GM18870 (cell line): ENCODE results near the gene ZNF135.

ENCODE experiments used
- ATAC-seq: cut with Tn5 transposase; IDR thresholded peaks from one replicate; pipeline ENCODE4 v1.9.1; 2021; ENCODE audit warnings: moderate library complexity; ENCODE audit not compliant: unreplicated experiment

The ZNF135 gene

DNA sequence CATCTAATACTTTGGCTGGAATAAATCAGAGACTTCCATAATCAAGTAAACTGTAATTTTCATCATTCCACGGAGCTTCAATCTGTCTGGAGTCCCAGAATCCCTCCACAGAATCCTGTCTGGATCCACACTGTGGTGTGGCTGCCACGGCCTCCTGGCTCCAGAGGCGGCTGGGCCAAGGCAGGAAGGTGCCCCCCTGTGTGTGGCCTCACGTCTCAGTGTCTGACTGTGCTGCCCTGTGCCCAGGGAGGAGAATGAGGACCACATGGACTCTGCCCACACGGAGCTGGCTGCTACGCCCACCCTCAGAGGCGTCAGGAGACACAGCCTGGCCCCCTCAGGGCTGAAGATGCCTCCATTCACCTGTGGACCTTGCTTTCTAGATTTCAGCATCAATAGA is 12.2 kb upstream of the ZNF135 start:
- no peak for ATAC-seq

DNA sequence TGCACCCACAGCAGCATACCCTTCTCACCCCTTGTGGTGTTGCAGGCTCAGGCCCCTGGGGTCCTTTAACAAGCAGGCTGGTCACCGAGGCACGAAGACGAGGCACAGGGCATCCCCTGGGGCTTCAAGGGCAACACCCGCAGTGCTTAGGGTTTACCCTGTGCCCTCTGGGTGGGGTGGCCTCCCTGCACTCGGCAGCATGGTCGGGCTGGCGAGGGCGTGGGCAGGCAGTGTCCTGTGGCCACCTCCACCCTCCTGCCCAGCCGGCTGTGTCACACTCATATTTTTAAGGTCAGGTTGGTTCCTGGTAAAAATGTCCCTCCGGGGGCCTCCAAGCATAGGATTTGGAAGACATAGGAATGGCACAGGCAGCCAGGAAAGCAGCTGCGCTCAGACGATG is 11.4 kb upstream of the ZNF135 start:
- ATAC-seq, result no peak

DNA sequence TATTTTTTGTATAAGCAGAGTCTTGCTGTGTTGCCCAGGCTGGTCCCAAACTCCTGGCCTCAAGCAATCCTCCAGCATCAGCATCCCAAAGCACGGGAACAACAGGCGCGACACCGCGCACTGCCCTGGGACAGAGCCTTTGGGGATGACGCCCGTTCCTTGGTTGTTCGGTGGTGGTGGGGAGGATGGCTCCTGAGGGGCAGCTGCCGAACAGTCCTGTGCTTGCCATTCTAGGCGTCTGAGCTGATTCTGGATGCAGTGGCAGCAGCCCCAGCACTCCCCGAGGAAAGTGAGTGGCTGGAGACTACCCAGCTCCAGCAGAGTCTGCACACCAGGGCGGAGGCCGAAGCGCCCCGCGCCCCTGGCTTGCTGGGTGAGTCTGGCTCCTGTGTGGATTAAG is 6.8 kb upstream of the ZNF135 start:
- ATAC-seq, result no peak

DNA sequence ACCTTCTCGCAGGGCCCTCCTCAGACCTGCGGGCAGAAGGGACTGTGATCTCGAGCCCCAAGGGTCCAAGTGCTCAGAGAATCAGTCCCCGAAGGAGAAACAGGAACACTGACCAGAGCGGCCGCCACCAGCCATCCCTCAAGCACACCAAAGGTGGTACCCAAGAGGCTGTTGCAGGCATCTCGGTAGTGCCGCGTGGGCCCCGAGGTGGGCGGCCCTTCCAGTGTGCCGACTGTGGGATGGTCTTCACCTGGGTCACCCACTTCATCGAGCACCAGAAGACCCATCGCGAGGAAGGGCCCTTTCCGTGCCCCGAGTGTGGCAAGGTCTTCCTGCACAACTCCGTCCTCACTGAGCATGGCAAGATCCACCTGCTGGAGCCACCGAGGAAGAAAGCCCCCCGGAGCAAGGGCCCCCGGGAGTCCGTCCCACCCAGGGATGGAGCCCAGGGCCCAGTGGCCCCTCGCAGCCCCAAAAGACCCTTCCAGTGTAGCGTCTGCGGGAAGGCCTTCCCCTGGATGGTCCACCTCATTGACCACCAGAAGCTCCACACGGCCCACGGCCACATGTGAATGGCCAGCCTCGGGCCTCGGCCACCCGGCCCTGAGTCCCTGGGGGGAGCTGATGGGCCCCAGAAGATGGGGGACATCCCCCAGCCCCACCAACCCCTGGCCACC is 5.5 kb upstream of the ZNF135 start:
- ATAC-seq, result no peak

DNA sequence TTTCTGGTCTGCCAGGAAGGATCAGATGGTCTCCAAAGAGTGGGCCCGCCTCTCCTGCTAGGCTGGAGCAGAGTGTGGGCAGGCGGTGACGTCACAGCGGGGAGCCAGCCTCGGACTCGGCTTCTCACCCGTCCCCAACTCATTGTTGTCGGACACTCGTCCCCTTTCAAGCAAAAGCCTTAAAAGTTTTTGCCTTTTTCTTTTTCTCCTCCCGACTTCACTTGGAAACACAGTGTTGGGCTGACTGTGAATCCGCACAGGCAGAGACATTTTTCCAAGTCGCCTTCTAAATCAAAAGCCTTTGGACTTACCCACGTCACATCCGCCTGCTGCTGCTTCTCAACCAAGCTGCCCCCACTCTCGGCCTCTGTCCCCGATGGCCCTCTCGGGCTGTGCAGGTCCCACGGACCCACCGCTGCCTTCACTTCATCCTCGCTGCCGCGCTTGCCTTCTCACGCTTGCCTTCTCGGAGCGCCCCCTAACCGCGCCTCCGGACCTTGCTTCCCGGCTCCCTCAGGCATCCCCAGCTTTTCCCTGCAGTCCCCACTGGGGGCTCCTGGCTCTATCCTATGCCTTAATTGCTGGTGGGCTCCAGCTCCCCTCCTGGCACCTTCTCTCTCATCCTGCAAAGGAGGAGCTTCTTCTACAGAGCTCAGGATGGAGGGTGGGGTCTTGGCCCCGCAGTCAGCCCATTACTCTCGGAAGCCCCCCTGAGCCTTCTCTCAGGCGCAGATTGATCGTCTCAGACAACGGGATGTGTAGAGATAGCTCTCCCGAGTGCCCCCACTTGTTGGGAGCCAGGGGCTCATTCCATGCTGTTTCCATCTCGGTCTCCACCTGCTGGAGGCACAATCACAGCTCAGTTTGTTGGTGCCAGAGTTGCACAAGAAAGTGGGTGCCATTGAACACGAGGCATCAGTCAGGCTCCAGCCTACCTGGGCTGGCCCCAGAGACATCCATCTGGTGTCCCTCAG is 3.9 kb upstream of the ZNF135 start:
- no peak for ATAC-seq

DNA sequence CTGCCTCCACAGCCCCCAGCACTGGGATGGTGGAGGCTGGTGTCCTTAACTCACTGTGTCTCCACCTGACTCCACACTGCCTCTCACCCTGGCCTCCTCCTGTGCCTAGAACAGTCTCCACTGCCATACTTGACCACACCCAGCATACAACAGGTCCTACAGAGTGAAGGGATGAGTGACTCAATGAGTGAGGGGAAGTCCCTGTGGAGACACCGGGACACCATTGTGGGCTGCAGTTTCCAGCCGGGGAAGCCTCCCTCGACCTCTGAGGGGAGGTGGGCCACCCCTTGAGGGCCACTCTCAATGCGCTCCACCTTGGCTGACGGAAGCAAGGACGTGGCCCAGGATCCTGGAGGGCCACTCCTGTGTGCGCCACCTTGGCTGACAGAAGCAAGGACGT is 2.8 kb upstream of the ZNF135 start:
- ATAC-seq, result no peak

DNA sequence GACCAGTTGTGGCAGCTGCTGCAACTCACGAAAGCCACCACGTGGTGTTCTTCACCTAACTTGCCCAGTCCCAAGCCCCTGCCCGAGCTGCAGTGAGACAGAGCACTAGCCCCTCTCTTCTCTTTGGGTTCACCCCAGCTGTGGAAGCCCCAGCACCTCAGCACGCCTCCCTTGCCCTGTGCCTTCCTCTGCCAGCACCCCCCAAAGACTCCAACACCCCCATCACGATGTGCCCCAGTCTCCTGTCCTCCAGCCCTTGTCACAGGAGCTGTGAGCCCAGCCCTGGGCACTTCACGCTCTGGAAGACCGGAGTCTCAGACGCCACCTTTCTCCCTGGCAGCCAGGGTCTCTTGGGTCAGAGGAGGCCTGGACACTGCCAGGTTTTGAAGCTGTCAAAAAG is 2.2 kb upstream of the ZNF135 start:
- no peak for ATAC-seq

DNA sequence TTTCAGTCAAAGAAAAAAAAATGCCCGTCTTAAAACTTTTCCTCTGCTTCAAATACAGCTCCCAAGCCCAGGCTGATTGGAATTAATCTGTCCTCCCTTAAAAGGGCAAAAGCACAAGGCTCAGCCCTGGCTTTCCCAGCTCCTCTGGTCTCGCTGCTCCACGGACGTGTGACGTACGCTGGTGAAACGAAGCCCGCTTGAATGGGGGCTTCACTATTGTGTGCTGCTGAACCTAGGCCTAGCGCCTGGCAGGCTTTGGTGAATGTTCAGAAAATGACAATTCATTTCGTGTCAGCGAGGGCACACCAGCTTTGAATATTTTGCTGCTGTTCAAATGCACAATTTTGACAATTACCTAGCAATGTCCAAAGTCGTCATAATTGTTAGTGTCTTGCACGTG is 615 bp upstream of the ZNF135 start:
- ATAC-seq, result no peak

DNA sequence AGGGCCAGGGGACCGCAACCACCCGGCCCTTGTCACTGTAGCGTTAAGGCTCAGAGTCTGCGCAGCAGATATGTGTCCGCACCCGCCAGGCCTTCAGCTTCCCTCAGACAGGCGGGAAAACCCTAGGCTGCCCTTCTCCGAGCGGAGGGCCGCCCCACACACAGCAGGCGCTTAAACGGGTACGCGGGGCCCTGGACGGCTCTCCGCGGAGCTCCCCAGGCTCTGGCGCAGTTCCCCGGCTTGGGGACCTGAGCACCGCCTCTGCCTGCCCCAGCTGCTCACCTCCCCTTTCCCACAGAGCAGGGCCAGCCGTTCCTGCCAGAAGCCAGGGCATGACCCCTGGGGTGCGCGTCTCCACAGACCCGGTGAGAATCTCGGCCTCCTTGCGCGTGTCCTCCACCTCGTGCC is 593 bp downstream of the ZNF135 start:
- no peak for ATAC-seq

DNA sequence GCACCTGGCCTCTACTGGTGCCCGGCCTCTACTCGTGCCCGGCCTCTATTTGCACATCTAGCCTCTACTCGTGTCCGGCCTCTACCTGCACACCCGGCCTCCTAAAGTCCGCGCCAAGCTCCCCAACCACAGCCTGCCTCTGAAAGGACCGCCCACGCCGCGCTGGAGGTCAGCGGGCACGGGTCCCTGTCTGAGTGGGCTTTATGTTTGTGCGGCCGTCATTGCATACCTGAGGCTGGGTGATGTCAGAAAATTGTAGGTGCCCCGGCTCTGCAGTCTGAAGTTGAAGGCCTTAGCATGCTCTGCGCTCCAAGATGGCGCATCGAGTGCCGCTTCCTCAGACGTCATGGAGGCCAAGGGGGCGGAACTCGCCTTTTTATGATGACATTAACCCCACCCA is 1.1 kb downstream of the ZNF135 start:
- ATAC-seq, result no peak

DNA sequence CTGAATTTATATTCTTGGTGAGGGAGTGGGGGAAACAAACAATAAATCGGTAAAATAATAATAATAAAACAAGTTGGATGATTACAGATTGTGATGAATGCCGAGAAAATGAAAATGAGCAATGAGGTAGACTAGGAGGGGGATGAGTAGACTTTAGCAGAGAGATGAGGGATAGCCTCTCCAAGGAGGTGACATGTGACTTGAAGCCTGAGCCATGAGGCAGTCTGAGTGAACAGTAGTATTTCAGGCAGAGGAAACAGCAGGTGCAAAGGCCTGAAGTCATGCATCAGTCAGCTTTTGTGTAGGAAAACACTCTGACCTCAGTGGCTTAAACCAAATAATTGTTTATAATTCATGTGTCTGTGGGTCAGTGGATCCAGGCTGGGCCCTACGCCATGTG is 4.6 kb downstream of the ZNF135 start:
- no peak for ATAC-seq

DNA sequence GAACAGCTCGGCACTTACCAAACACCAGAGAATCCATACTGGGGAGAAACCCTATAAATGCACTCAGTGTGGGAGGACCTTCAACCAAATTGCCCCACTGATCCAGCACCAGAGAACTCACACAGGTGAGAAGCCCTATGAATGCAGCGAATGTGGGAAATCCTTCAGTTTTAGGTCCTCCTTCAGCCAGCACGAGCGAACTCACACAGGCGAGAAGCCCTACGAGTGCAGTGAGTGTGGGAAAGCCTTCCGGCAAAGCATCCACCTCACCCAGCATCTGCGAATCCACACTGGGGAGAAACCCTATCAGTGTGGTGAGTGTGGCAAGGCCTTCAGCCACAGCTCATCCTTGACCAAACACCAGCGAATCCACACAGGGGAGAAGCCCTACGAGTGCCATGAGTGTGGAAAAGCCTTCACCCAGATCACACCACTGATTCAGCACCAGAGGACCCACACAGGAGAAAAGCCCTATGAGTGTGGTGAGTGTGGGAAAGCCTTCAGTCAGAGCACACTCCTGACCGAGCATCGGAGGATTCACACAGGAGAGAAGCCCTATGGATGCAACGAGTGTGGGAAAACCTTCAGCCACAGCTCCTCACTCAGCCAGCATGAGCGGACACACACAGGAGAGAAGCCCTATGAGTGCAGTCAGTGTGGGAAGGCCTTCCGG is 8.3 kb downstream of the ZNF135 start:
- no peak for ATAC-seq

DNA sequence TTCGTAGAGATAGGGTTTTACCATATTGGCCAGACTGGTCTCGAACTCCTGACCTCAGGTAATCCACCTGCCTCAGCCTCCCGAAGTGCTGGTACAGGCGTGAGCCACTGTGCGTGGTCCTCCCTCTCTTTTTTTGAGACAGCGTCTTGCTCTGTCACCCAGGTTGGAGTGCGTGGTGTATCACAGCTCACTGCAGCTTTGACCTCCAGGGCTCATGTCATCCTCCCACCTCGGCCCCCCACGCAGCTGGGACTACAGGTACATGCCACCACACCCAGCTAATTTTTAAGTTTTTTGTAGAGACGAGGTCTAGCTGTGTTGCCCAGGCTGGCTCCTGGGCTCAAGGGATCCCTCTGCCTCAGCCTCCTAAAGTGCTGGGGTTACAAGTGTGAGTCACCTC is 20.7 kb downstream of the ZNF135 start:
- ATAC-seq, result no peak

DNA sequence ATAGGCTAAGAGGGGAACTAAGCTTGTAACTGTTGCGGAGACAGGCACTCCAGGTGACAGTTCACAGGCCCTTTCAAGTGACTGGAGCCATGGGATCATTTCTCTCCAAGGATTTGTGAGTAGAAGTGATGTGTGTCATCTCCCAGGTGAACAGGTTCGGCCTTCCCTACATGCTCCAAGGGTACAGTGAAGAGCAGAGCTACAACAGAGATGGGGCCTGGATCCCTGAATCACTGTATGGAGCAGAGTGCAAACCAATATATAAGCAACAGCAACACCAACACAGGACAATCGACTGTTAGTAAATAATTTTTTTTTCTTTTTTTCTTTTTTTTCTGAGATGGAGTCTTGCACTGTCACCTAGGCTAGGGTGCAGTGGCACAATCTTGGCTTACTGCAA is 23.9 kb downstream of the ZNF135 start:
- no peak for ATAC-seq

DNA sequence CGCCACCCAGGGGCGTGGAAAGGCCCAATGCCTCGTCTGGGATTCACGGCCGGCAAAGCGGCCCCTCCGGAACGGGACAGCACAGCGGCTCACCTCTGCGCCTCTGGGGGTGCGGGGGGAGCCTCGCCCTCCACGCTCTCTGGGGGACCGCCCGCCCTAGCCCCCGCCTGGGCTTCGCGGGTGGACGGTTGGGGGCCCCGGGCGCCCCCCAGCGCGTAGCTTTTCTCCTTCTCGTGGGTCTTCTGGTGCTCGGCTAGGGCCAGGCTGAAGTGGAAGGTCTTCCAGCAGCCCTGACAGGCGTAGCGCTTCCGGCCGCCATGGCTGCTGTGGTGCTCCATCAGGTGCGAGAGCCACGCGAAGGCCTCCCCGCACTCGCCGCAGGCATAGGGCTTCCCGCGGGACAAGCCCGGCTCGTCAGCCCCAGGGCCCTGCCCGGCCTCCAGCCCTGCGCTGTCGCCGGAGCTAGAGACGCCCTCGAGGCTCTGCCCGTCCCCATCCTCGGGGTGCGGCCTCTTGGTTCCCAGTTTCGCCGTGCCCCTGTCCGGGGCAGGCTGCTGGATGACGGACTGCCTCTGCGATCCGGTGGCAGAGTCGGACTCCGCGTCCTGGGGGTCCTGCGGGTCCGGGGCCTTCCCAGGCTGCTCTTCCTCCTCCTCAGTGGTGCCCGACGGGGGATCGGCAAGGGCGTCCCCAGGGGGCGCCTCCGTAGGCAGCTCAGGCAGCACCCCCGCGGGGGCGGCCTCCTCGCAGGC is 25.7 kb downstream of the ZNF135 start:
- no peak for ATAC-seq

DNA sequence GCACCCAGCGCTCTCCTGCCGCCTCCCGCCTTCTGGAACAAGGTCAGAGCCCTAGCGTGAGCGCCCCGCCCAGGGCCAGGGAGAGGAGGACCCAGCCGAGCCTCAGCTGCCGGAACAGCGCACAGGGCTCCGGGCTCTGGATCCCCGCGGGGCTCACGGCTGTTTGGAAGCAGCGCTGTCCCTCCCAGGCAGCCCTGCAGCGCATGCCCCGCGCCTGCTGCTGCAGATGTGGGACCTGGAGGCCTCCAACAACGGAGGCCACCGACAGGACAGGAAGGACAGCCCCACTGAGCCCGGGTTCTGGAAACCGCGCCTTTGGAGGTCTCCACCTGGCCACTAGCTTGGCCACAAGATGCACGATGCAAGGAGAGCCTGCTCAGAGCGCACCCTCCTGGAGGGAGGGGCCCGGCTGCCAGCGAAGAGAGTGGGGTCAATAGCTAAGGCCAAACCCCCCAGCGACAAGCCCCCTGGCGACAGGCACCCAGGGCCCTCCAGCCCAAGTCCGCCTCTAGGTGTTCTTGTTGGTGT is 26.3 kb downstream of the ZNF135 start:
- ATAC-seq, result no peak

DNA sequence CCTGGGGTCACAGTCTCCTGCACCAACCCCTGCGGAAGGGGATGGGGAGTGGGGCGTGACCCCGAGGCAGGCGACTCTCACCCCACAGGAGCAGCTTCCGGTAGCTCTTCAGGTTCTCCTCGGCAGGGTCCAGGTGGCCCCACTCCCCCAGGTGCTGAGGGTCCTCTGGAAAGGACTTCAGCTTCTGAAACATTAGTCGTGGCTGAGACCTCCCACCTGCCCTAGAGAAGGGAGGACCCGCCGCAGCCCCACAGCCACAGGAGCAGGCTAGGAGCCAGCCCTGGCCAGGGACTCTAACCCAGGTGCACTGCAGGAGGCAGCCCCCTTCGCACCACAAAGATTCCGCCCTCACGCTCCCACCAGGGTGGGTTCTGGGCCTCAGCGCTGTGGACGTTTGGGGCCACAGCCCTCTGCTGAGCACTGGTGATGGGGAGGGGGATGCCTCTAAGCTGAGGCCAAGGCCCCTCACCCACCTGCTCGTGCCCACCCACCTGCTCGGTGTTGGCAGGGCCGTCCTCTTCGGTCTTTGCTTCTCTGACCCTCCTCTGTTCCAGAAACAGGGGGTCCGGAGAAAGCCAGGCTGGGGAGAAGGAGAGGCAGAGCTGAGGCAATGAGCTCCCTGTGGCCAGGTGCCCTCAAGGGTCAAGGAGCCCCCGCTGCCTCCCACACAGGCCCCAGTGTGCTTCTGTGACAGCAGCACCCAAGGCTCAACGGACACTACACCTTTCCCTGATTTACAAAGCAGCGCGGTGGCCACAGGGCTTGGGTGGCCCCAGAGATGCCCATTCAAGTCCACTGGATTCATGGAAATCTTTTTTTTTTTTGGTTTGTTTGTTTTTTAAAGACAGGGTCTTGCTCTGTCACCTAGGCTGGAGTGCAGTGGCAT is 28.0 kb downstream of the ZNF135 start:
- ATAC-seq, result no peak

DNA sequence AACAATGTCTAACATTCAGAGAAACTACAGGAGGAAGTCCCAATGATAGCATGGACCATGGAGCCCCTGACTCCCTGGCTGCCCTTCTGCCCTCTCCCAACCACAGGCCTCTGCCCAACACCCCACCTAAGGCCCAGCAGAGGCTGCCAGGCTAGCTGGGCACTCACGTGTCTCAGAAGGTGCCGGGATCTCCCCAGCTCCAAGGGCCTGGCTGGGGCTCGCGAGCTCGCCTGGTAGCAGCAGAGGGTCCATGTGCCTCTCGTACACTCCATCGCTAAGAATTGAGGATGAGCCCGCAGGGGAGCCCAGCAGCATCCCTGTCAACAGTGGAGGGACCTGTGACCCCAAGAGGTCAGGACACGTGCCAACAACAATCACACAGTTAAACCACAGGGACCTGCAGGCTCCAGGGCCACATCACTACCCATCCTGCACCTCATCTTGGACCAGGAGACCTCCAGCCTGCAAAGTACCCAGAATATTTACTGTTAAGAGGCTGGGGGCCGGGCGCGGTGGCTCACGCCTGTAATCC is 29.5 kb downstream of the ZNF135 start:
- ATAC-seq, result no peak

DNA sequence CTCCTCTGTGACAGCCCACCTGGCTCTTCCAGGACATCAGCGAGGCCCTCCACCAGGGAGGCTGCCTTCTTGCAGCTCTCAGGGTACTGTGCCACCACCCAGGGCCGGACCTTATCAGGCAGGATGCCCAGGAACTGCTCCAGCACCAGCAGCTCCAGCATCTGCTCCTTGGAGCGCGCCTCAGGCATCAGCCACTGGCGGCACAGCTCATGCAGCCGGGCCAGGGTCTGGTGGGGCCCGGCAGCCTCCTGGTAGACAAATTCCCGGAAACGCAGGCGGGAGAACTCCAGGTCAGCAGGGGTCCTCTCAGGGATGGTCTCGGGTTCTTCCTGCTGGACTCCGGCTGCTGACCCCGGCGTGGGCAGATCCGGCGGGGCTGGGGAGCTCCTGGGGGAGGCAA is 30.8 kb downstream of the ZNF135 start:
- ATAC-seq, result no peak
